GM23338 (cell line): ENCODE results near the gene UBXN7. TPM values are rescaled to one million over a fixed set of nuclear protein-coding genes. Genes with fewer than 3 reads are reported as not detected.
"Not testable (repeated sequence)": the region's sequence is repeated elsewhere in the genome, so short reads cannot be mapped to it uniquely, and the experiment has no call there.

ENCODE experiments used
- ATAC-seq: fragments of 200-7000 bp; cut with Tn5 transposase; 3 replicates; pipeline ENCODE4 v1.9.1; 2020
- DNase-seq: peaks from one replicate; pipeline ENCODE4 v3.0.0-alpha.2; 2015; ENCODE audit warnings: low spot score
- H2AFZ ChIP-seq: fragments of 200-600 bp; sonication (generic); 2 replicates; pipeline ENCODE4 v1.8.0; 2016; ENCODE audit warnings: antibody characterized with exemption, mild to moderate bottlenecking, moderate library complexity
- H3F3A ChIP-seq: fragments of 200-600 bp; sonication (generic); replicated peaks from 2 replicates; pipeline ENCODE4 v1.8.0; 2017; ENCODE audit warnings: antibody characterized with exemption, mixed run types, low read depth
- H3K27ac ChIP-seq: fragments of 200-600 bp; sonication (generic); 2 replicates; pipeline ENCODE4 v1.6.1; 2016; ENCODE audit warnings: low read depth
- H3K27me3 ChIP-seq: fragments of 200-600 bp; sonication (generic); 2 replicates; pipeline ENCODE4 v1.8.0; 2016; ENCODE audit warnings: mild to moderate bottlenecking, mixed run types, moderate library complexity; ENCODE audit not compliant: insufficient read depth
- H3K36me3 ChIP-seq: fragments of 200-600 bp; sonication (generic); 2 replicates; pipeline ENCODE4 v1.8.0; 2016; ENCODE audit warnings: mild to moderate bottlenecking; ENCODE audit not compliant: insufficient read depth
- H3K4me1 ChIP-seq: fragments of 200-600 bp; sonication (generic); 2 replicates; pipeline ENCODE4 v1.8.0; 2016; ENCODE audit warnings: mild to moderate bottlenecking, moderate library complexity; ENCODE audit not compliant: insufficient read depth
- H3K4me2 ChIP-seq: fragments of 200-600 bp; sonication (generic); 2 replicates; pipeline ENCODE4 v1.7.1; 2017; ENCODE audit warnings: mixed run types
- H3K4me3 ChIP-seq: fragments of 200-600 bp; sonication (generic); 2 replicates; pipeline ENCODE4 v1.6.1; 2016; ENCODE audit warnings: mixed run types
- H3K79me2 ChIP-seq: fragments of 200-600 bp; sonication (generic); replicated peaks from 2 replicates; pipeline ENCODE4 v1.8.0; 2017; ENCODE audit warnings: mild to moderate bottlenecking; ENCODE audit not compliant: insufficient read depth
- H3K9me2 ChIP-seq: fragments of 200-600 bp; sonication (generic); 2 replicates; pipeline ENCODE4 v1.8.0; 2017; ENCODE audit not compliant: insufficient read depth
- H4K20me1 ChIP-seq: fragments of 200-600 bp; sonication (generic); replicated peaks from 2 replicates; pipeline ENCODE4 v1.8.0; 2017; ENCODE audit warnings: mild to moderate bottlenecking; ENCODE audit not compliant: insufficient read depth
- H3K27ac Mint-ChIP-seq: 2 replicates; pipeline ENCODE4 v1.8.0; 2020; ENCODE audit warnings: inconsistent platforms, mild to moderate bottlenecking, moderate library complexity, mixed read lengths
- H3K27me3 Mint-ChIP-seq: 3 replicates; pipeline ENCODE4 v1.8.0; 2022; ENCODE audit warnings: low read depth, mild to moderate bottlenecking, moderate library complexity, mixed read lengths, inconsistent platforms; ENCODE audit not compliant: insufficient read depth, poor library complexity
- H3K36me3 Mint-ChIP-seq: 3 replicates; pipeline ENCODE4 v1.8.0; 2021; ENCODE audit warnings: low read depth, mild to moderate bottlenecking, inconsistent platforms, moderate library complexity, mixed read lengths
- H3K4me1 Mint-ChIP-seq: 3 replicates; pipeline ENCODE4 v1.8.0; 2020; ENCODE audit warnings: mild to moderate bottlenecking, inconsistent platforms, mixed read lengths
- H3K4me3 Mint-ChIP-seq: 3 replicates; pipeline ENCODE4 v1.8.0; 2021; ENCODE audit warnings: moderate library complexity, mild to moderate bottlenecking, inconsistent platforms, mixed read lengths
- H3K9me3 Mint-ChIP-seq: 3 replicates; pipeline ENCODE4 v1.8.0; 2020; ENCODE audit warnings: moderate library complexity, mild to moderate bottlenecking, inconsistent platforms, mixed read lengths
- CREB1 ChIP-seq: fragments of 250-450 bp; sonication (Bioruptor Pico); IDR thresholded peaks from 2 replicates; pipeline ENCODE4 v1.5.0; 2020; ENCODE audit warnings: low read depth, mild to moderate bottlenecking, moderate library complexity
- CTCF ChIP-seq, 2 experiments: fragments of 200-600 bp in 1 of 2; sonication (generic) in 1 of 2; conservative IDR thresholded peaks; 2 replicates each; pipeline versions ENCODE4 v1.5.1 to v1.6.1; 2016 to 2017; ENCODE audit warnings: antibody characterized with exemption in 2 of 2, low read depth in 2 of 2, mild to moderate bottlenecking in 2 of 2, moderate library complexity in 1 of 2
- ETS1 ChIP-seq: IDR thresholded peaks from 2 replicates; pipeline ENCODE4 v1.6.1; 2016; ENCODE audit warnings: antibody characterized with exemption
- EZH2 ChIP-seq: fragments of 200-600 bp; sonication (generic); IDR thresholded peaks from one replicate; pipeline ENCODE4 v1.8.0; 2017; ENCODE audit warnings: antibody characterized with exemption, mild to moderate bottlenecking, low read depth; ENCODE audit not compliant: unreplicated experiment
- EZH2phosphoT487 ChIP-seq: fragments of 200-600 bp; sonication (generic); IDR thresholded peaks from one replicate; pipeline ENCODE4 v1.8.1; 2018; ENCODE audit warnings: antibody characterized with exemption; ENCODE audit not compliant: unreplicated experiment
- JUNB ChIP-seq: IDR thresholded peaks from one replicate; pipeline ENCODE4 v1.6.1; 2016; ENCODE audit warnings: antibody characterized with exemption; ENCODE audit not compliant: unreplicated experiment
- NANOG ChIP-seq: IDR thresholded peaks from 2 replicates; pipeline ENCODE4 v1.6.1; 2016; ENCODE audit warnings: antibody characterized with exemption, borderline replicate concordance
- POLR2AphosphoS5 ChIP-seq: IDR thresholded peaks from 2 replicates; pipeline ENCODE4 v1.6.1; 2016; ENCODE audit warnings: antibody characterized with exemption, low read depth
- REST ChIP-seq: IDR thresholded peaks from one replicate; pipeline ENCODE4 v1.6.1; 2018; ENCODE audit warnings: antibody characterized with exemption; ENCODE audit not compliant: unreplicated experiment
- STAT1 ChIP-seq: IDR thresholded peaks from one replicate; pipeline ENCODE4 v1.6.1; 2016; ENCODE audit warnings: antibody characterized with exemption; ENCODE audit not compliant: unreplicated experiment
- ZNF114 ChIP-seq: fragments of 250-450 bp; sonication (Bioruptor Pico); IDR thresholded peaks from 2 replicates; pipeline ENCODE4 v1.5.0; 2020; ENCODE audit warnings: mild to moderate bottlenecking, moderate library complexity
- ZNF331 ChIP-seq: fragments of 250-450 bp; sonication (Bioruptor Pico); IDR thresholded peaks from 2 replicates; pipeline ENCODE4 v1.5.0; 2020; ENCODE audit warnings: low read depth, mild to moderate bottlenecking, moderate library complexity
- polyA plus RNA-seq: library from polyadenylated mRNA; unstranded; fragments of >200 nt; fragmentation: Nextera tagmentation; extraction: Ambion mirVana; gene quantifications from 2 replicates; pipeline ENCODE4 v1.2.1, GENCODE V29; 2016
- total RNA-seq: library from RNA; depleted of rRNA; stranded (reverse); fragments of >200 nt; shearing (Covaris generic); gene quantifications from 2 replicates; pipeline ENCODE4 v1.2.3, GENCODE V29; 2014

Gene UBXN7
- total and polyA plus RNA-seq, 2 experiments from 2014 or later, result 37.9 to 46.2 TPM

GRCh38 chr3:196428041-196428440 is 4.2 kb downstream of the UBXN7 start:
- H3K79me2 ChIP-seq, result peaks cover 90% of the 10 kb centered on the region
- peaks cover 12% of the 10 kb centered on the region for H3K27me3 Mint-ChIP-seq
- ATAC-seq (no peak), DNase-seq (no peak)
- H3K27me3 ChIP-seq, result no peaks in the 10 kb centered on the region
- no peak overlapping the region for H3K4me3 Mint-ChIP-seq
- H4K20me1 ChIP-seq, result peaks cover 36% of the 10 kb centered on the region
- no peak overlapping the region for H3K27ac Mint-ChIP-seq
- H3K9me3 Mint-ChIP-seq, result no peaks in the 10 kb centered on the region
- no peak overlapping the region for H3K4me2 ChIP-seq
- peaks cover 14% of the 10 kb centered on the region; the same call in 2 of the 3 replicates for H3K36me3 Mint-ChIP-seq
- no peaks in the 10 kb centered on the region for H3K9me2 ChIP-seq
- no peak overlapping the region for H2AFZ ChIP-seq
- peaks cover 6% of the 10 kb centered on the region; the same call in 1 of the 2 replicates for H3F3A ChIP-seq
- TF ChIP-seq EZH2 (no peak), REST (no peak), ETS1 (no peak), ZNF331 (CRISPR knock-in tag) (no peak), JUNB (no peak), POLR2AphosphoS5 (no peak), CREB1 (CRISPR knock-in tag) (no peak), EZH2phosphoT487 (no peak), ZNF114 (no peak), STAT1 (no peak), NANOG (no peak), CTCF (conservative IDR thresholded peaks at IDR 0.05; ENCODE audit: low read depth in 2 of 2) (no peak)
- H3K4me3 ChIP-seq, result no peak overlapping the region
- peak overlapping the region; percentile 33; the same call in 1 of the 2 replicates for H3K27ac ChIP-seq
- peaks cover 12% of the 10 kb centered on the region for H3K4me1 Mint-ChIP-seq
- H3K36me3 ChIP-seq, result peaks cover 7% of the 10 kb centered on the region; the same call in 1 of the 2 replicates
- peaks cover 7% of the 10 kb centered on the region for H3K4me1 ChIP-seq

DNA sequence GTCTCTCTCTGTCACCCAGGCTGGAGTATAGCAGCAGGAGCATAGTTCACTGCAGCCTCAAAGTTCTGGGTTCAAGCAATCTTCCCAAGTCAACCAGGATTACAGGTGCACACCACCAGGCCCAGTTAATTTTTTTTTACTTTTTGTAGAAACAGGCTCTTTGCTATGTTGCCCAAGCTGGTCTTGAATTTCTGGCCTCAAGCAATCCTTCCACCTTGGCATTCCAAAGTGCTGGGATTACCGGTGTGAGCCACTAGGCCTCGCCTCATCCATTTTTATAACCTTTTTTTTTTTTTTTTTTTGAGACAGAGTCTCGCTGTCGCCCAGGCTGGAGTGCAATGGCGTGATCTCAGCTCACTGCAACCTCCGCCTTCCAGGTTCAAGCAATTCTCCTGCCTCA is 7.8 kb downstream of the UBXN7 start:
- not testable (repeated sequence) for H3K36me3 ChIP-seq, H3K27ac ChIP-seq, ATAC-seq, H3K4me1 ChIP-seq, H3K9me3 Mint-ChIP-seq, H3K4me3 ChIP-seq, H3K9me2 ChIP-seq, H3K4me3 Mint-ChIP-seq, H3F3A ChIP-seq, H2AFZ ChIP-seq, H3K4me2 ChIP-seq, H3K27me3 ChIP-seq, H3K27ac Mint-ChIP-seq, H3K27me3 Mint-ChIP-seq
- Histone ChIP-seq H4K20me1 (peaks cover 60% of the 10 kb centered on the region), H3K79me2 (peaks cover 100% of the 10 kb centered on the region)
- Mint-ChIP-seq H3K36me3 (peaks cover 12% of the 10 kb centered on the region; the same call in 1 of the 3 replicates), H3K4me1 (peaks cover 25% of the 10 kb centered on the region)
- peak; percentile 35 for DNase-seq
